Mucosa of gallbladder (tissue), 1 donor: ENCODE data around the gene COX8C. TPM values are rescaled to one million over a fixed set of nuclear protein-coding genes. Genes with fewer than 3 reads are reported as not detected.

Experiments
- DNase-seq: peaks from one replicate; pipeline ENCODE4 v3.0.0-alpha.2; 2020; ENCODE audit warnings: low spot score
- total RNA-seq: library from RNA; stranded (reverse); gene quantifications from one replicate; pipeline ENCODE4 v1.2.1, GENCODE V29; 2021
- donor health status: DM: no; HTN: no; CAD: no.

COX8C gene, protein sequence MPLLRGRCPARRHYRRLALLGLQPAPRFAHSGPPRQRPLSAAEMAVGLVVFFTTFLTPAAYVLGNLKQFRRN
- 0.43 TPM for total RNA-seq

DNA sequence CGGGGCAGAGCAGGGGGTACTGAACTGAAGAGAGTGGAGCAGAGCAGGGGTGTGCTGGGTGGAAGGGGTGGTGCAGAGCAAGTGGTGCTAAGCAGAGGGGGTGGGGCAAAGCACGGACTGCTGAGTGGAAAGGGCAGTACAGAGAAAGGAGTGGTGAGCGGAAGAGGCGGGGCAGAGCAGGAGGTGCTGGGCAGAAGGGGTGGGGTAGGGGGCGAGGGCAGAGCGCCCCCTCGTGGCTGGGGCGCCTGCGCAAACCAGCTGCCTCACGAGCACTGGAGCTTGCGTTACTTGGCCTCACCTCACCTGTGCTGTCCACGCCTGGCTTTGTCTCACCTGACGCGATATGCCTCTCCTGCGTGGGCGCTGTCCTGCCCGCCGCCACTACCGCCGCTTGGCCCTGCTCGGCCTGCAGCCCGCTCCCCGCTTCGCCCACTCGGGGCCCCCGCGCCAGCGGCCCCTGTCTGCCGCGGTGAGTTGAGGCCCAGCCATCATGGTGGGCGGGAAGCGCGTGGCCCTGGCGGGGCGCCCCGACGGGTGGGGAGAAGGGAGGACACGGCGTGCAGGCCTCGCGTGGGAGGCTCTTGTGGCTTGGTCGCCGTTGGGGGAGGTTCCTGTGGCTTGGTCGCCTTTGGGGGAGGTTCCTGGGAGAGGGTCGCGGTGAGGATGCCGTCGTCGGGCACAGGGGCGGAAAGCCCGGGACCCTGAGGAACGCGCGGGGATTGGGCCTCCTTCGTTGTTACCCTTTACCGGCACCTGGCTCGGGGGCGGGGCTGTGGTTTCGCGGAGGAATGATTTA, at the start of gene COX8C:
COX8C (plus strand) TSS at position 257 of the 796 bp plus-strand sequence; CDS start at position 344, 87 bp downstream.
- no peak for DNase-seq

DNA sequence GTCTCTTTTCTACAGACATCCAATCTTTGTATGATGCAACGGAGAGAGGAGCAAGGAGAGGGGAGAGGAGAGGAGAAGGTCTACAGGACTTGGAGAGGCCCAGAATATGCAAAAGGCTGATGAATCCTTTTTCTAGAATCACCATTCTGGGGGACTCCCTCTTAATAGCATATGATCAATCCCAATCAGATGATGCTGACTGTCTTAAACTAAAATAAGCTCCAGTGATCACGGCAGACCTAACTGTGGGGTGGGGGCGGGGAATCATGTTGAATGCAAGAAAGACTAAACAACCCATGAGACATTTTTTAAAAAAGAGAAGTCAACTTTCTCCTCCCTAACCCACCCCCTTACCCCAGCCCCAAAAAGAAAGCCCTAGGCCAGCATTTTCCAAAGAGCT, 47.6 kb upstream of the COX8C start:
- DNase-seq = no peak

DNA sequence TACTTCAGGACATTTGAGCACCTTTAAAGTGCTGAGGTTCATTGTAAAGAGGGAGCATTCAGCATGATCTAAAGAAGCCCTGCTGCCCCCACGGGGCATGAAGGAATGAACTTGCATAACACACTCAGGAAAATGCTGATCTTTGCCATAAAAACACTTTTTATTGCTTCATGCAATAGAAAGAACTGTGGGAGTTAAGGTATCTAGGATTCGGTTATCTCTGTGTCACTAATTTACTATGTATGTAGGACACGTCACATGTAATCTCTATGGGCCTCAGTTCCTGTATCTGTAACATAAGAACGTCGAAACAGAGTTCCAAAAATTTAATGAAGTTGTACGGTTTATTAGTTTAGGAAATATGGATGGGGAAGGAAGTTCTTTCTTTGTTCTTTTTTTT, 47.1 kb upstream of the COX8C start:
- DNase-seq = no peak

DNA sequence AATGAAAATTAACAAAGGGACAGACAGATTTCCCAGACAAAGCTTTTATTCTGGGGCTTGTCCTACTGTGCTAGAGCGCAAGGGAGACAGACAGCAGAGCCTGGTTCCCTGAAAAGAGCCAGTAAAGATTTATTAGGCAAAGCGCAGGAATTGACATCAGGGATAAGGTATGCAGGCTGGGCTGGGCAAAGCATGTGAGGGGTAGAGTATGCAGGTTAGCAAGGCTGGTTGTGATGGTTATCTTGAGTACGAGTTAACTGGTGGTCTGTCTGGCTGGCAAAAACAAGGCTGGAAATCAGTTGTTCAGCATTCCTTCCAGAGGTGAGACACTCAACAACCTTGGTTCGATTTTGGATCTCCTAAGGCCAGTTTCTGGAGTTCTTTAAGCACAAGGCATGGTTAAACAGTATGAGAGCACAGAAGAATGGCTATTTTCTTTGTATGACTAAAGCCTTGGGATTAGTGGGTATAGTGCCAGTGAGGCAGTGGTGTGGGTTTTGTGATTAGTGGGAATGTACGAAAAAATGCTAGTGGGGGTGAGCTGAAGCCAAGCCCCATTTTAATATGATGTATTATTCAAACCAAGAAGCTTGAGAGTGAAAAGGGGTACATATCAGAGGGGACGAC, 45.0 kb upstream of the COX8C start:
- DNase-seq = no peak

DNA sequence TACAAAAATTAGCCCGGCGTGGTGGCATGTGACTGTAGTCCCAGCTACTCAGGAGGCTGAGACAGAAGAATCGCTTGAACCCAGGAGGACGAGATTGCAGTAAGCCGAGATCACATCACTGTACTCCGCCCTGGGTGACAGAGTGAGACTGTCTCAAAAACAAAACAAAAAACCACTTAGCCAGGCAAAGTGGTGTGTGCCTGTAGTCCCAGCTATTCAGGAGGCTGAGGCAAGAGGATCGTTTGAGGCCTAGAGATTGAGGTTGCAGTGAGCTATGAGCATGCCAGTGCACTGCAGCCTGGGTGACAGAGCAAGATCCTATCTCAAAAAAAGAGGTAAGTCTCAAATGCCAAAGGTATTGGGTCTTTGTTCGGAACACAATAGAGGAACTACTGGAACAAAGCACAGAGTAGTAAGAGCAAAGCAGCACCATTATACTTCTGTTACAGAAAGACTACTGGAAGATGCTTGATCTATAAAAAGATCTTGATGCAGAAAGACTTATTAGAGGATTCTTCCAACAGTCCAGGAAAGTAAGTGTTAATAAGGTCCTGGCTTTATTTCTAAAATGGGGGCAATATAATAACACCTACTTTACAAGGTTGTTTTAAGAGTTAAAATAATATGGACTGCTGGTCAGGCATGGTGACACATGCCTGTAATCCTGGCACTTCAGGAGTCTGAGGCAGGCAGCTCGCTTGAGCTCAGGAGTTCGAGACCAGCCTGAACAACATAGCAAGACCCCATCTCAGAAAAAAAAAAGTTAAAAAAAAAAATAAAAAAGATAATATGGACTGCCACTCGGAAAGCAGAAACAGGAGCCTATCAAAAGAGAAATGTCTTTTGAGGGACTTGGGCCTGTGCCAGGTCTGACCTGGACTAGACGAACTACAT, 44.0 kb upstream of the COX8C start:
- no peak for DNase-seq

DNA sequence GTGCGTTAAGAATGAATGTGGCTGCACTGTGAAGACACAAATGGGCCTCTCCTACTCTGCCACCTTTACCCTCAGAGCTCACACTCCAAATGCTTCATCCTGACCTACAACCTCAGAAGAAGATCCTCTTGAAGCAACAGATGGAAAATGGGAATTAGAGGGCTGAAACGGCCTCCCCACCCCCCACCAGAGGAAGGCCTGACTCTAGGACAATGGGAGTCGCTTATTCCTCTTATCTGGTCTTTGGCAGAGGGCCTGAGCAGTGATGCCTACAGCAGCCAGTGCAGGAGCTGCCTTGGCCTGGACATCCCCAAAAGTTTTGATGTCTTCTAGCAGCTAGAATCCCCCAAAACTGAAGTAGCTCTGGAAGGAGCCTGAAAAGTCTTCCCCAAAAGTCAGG, 43.3 kb upstream of the COX8C start:
- DNase-seq = peak; percentile 23

DNA sequence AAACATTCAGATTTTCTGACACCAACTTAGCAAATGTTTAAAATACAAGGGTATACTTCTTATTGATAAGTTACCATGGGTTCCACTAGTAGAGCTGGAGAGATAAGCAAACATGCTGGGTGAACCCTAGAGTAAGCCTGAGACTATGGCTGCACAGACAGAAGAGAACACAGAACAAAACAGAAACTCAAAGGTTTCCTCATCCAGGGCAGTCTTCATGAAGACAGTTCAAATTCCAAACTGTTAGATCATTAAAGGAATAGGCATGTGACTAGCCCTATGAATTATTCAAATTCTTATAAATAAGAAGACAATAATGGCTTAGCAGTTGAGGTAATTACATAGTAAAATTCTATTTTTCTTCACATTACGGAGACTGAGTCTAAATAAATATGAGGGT, 42.2 kb upstream of the COX8C start:
- no peak for DNase-seq

DNA sequence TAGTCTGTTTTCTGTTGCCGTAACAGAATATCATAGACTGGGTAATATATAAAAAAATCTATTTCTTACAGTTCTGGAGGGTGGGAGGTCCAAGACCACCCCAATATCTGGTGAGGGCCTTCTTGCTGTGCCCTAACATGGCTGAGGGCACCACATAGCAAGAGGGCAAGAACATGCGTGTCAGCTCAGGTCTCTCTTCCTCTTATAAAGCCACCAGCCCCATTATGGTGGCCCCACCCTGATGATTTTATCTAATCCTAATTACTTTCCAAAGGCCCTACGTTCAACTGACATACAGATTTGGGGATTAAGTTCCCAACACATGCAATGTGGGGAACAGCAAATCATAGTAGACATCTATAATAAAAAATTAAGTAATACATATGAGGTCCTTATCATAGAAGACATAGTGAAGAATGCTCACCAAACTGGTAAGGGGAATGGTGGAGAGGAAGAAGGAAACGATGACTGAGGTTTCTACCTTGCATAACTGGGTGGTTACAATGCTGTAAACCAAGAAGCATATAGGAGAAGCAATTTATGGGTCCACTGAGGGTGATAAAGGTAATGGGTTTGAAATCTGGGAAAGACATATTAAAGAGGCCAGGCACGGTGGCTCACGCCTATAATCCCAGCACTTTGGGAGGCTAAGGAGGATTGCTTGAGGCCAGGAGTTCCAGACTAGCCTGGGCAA, 41.1 kb upstream of the COX8C start:
- no peak for DNase-seq

DNA sequence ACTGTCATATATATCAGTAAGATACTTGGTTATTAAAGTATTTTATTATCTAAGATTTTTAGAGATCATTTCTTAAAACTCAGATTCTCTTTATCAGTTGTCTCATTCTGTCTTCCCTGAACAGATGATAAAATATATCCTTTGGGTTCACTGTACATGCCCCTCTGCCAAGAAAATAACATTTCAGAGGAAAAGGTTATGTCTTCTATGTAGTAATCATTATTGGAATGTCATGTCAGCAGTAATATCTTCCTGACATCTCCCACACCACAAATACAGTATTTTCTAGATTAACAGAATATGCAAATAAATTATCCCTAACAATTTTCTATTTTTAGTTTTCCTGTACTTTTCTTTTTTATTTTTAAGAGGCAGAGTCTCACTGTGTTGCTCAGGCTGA, 40.2 kb upstream of the COX8C start:
- no peak for DNase-seq

DNA sequence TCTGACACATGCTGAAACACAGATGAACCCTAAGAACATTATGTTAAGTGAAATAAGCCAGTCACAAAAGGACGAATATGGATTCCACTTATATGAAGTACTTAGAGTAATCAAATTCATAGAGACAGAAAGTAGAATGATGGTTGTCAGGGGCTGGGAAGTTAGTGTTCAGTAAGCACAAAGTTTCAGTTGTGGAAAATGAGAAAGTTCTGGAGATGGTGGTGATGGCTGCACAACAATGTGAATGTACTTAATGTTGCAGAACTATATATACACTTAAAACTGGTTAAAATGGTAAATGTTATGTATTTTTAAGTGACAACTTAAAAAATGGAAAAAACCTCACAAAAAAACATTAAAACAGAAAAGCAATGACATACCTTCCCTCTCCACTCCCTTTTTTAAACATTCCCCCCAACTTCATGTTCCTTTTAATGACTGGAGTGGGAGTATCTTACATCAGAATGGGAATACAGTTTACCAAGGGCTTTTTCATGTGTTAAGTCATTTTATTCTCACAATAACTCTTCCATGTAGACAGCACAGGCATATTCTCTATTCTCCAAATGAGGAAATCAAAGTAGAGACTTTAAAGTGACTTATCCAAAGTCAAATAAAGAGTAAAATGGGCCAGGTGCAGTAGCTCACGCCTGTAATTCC, 38.2 kb upstream of the COX8C start:
- no peak for DNase-seq

DNA sequence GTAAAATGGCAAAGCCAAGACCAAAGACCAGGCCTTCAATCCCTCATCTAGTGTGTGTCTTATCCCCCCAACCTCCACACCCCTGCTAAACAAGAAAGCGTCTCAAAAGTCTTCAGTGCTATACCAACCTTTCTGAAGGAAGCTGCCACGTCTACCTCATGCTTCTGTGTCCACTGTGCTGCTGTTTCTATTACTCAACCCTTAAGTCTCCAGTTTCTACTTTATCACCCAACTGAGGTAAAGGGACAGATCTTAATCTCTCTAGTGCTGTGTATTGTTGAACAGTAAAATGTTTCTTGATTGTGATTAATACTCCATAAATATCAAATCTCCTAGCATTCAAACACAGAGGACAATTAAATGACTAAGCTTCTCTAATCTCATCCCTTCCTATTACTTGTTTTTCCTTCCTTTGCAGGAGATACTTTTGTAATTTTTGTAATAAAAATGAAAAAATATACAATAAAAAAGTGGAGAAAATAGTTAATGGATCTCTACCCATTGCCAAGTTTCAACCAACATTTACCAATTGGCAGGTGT, 37.5 kb upstream of the COX8C start:
- DNase-seq = no peak

DNA sequence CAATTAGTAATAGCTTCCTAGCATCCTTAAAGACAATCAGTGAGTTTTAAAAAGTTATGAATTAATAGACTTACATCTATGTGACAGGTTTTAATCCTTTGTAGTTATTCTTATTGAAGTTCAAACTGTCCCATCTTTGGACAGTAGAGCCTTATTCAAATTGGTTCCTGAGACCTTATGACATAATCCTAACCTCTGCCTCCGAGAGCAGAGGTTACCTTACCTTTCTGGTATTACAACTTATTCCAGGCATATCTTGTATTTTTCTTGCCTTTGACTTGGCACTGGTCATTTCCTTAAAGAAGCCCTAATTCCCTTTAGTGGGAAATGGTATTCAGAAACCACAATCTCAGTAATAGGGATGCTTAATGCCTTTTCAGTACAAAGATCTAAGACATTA, 35.9 kb upstream of the COX8C start:
- DNase-seq = no peak

DNA sequence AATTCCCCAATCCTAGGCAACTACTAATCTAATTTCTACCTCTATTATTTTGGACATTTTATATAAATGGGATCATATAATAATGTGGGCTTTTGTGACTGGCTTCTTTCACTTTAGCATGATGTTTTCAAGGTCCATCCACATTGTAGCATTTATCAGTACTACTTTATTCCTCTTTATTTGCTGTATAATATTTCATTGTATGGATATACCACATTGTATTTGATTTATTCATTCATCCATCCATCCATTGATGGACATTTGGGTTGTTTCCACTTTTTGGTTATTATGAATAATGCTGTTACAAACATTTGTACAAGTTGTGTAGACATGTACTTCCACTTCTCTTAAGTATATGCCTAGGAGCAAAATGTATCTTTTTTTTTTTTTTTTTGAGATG, 31.4 kb upstream of the COX8C start:
- no peak for DNase-seq

DNA sequence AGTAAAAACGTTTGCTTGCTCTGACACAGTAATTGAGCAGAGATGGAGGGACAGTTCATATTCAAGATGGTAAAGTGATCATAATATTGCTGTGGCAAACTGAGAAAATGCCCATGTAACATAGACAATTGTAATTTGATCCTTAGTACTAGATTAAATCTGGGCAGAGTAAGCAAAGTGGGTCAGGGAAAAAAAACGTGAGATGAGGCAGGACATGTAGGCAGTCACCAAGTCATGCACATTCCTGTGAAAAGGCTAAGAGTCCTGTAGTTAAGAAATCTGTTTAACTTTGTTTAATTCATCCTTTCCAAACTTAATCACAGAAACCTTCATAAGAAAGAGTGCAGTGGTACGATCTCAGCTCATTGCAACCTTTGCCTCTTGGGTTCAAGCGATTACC, 30.3 kb upstream of the COX8C start:
- no peak for DNase-seq

DNA sequence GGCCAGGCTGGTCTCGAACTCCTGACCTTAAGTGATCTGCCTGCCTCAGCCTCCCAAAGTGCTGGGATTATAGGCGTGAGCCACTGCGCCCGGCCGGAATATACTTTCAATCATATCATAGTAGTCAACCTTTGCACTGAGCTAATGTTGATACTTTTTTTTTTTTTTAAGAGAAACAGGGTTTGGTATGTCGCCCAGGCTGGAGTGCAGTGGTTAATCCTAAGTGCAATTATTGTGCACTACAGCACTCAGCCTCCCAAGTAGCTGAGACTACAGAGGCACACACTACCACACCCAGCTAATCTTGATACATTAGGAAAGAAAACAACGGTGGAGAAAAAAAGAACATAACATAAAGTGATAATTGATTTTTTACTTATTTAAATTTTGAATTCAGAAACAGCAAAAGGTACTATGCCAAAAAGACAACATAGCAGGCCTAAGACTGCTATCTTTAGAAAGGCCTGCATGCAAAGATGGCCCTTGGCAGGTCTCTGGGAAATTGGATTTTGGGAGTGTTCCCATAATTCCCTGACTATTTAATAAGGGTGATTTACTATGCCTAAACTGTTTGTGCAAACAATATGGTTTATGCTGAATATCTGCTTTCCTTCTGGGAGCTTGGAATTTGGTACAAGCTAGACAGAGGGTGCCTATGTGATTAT, 29.6 kb upstream of the COX8C start:
- no peak for DNase-seq

DNA sequence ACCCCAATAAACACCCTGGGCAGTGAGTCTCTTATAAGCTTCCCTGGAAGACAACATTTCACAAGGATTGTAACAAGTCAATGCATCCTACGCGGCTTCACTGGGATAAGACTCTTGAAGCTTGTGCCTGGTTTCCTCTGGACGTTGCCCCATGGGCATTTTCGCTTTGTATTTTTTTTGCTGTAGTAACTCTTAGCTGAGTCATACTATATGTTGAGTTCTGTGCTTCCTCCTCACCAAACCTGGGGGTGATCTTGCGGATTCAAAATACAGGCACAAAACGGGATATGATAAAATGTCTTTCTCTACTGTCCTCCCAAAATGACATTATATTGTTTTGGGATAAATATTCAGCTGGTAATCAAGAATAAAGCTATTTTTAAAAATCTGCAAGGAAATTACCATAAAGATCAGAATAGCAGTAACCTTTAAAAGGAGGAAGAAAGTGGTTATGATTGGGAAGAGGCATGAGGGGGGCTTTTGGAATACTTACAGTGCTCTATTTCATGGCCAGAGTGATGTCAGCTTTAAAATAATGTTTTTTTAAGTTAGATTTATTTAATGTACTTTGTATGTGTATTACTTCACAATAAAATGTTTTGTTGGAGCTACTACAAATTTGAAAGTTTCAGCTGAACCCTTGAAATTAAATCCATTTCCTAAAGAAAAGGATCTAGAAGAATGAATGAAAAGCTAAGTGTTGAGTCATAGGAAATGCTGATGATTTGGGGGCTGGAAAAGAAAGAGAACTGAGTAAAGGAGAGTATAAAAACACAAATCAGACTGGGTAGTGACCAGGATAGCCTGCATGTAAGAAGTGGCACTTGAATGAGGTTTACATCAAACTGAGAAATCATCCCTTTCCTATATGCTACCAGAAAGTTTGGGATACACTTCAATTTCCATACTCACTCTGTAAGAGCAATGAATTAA, 28.8 kb upstream of the COX8C start:
- peak; percentile 24 for DNase-seq

DNA sequence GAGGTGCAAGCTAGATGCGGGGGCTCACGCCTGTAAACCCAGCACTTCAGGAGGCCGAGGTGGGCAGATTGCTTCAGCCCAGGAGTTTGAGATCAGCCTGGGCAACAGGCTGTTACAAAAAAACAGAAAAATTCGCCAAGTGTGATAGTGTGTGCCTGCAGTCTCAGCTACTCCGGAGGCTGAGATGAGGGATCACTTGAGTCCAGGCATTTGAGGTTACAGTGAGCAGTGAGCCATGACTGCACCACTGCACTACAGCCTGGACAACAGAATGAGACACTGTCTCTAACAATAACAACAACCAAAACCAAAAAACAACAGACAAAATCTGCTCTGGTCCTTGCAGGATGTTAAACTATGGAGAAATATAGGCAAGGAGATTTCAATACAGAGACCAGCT, 28.1 kb upstream of the COX8C start:
- DNase-seq = no peak

DNA sequence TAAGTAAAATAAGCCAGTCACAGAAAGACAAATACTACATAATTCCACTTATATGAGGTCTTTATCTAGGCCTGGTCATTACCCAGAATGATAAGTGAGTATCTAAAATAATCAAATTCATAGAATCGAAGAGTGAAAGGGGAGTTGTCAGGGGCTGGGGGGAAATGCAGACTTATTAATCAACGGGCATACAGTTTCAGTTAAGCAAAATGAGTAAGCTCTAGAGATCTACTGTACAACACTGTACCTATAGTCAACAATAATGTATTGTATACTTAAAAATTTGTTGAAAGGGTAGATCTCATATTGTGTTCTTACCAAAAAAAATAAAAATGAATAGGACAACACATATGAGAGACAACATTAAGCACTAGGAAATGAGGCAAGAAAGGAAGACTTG, 27.5 kb upstream of the COX8C start:
- DNase-seq = no peak

DNA sequence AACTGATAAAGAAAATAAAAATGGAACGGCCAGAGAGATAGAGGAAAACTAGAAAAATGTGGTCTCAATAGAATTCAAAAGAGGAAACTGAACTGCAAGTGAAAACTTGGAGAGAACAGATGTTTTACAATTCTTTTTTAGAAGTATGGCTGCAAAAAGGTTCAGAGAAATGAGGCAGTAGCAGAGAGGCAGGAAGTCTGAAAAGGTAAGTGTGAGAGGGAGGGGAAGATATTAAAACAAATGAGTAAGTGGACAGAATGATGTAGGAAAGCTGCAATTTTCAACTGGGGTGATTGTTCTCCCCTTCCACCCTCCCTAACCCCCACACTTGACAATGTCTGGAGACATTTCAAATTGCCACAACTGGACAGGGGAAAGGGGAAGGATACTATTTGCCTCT, 27.0 kb upstream of the COX8C start:
- DNase-seq = no peak
